HCT116 (cell line): ENCODE results near the gene BPIFB4. TPM values are rescaled to one million over a fixed set of nuclear protein-coding genes. Genes with fewer than 3 reads are reported as not detected.

ENCODE experiments used
- ATAC-seq: fragments of 200-7000 bp; cut with Tn5 transposase; 2 replicates; pipeline ENCODE4 v1.9.1; 2020; ENCODE audit warnings: mild to moderate bottlenecking, moderate library complexity
- BruUV-seq: library from RNA; stranded (reverse); fragments of 400-500 nt; replicated peaks from 2 replicates; lab custom pipeline; 2021; lab: Mats Ljungman, UMichigan
- CTCF ChIA-PET: fragments of 300-600 bp; sonication (Branson Sonifier 250); formaldehyde crosslinking; loops from one replicate; lab custom pipeline; 2021; ENCODE audit warnings: antibody characterized with exemption; lab: Charles Lee
- POLR2A ChIA-PET: fragments of 300-600, 350-600 bp; sonication (Branson Sonifier 250); formaldehyde crosslinking; loops from one replicate; lab custom pipeline; 2021; ENCODE audit warnings: antibody characterized with exemption; lab: Charles Lee
- RAD21 ChIA-PET, 2 experiments: fragments of 300-600 bp; sonication (Branson Sonifier 250); formaldehyde crosslinking; loops; one replicate each; lab custom pipeline; 2023; ENCODE audit warnings: low total read pairs in 2 of 2; ENCODE audit not compliant: uncharacterized antibody in 2 of 2, unreplicated experiment in 2 of 2, low non-redundant PET in 1 of 2; lab: Charles Lee
- DNase-seq: peaks from one replicate; pipeline ENCODE4 v3.0.0-alpha.2; 2010; ENCODE audit warnings: low read depth, low spot score
- H2AFZ ChIP-seq: fragments of 200-600 bp; shearing (Covaris generic), sonication (generic); 2 replicates; pipeline ENCODE4 v1.6.1; 2017; ENCODE audit warnings: low read depth, mixed run types, mixed read lengths, antibody characterized with exemption, low read length; ENCODE audit not compliant: poor library complexity, severe bottlenecking
- H3K27ac ChIP-seq: 2 replicates; pipeline ENCODE4 v1.5.1; 2012; ENCODE audit warnings: low read depth, low read length
- H3K27me3 ChIP-seq: fragments of 200-600 bp; sonication (generic); 2 replicates; pipeline ENCODE4 v1.6.1; 2016; ENCODE audit warnings: mixed run types, low read length, mixed read lengths; ENCODE audit not compliant: insufficient read depth
- H3K36me3 ChIP-seq, 2 experiments: fragments of 200-500 bp in 1 of 2; fragments of 200-600 bp in 1 of 2; sonication (Bioruptor generic) in 1 of 2; sonication (generic) in 1 of 2; 2 replicates each; pipeline versions ENCODE4 v1.5.1 to v1.6.1; 2014 to 2016; ENCODE audit warnings: low read length in 2 of 2, inconsistent platforms in 1 of 2, mixed read lengths in 1 of 2, mixed run types in 1 of 2; ENCODE audit not compliant: insufficient read depth in 2 of 2, control insufficient read depth in 1 of 2
- H3K4me1 ChIP-seq, 2 experiments: fragments of 200-600 bp in 1 of 2; sonication (generic) in 1 of 2; 2 replicates each; pipeline versions ENCODE4 v1.5.1 to v1.6.1; 2012 to 2017; ENCODE audit warnings: low read length in 2 of 2, inconsistent platforms in 1 of 2, mild to moderate bottlenecking in 1 of 2, mixed read lengths in 1 of 2, mixed run types in 1 of 2, moderate library complexity in 1 of 2; ENCODE audit not compliant: insufficient read depth in 2 of 2, control insufficient read depth in 1 of 2
- H3K4me2 ChIP-seq: fragments of 200-600 bp; sonication (generic); 2 replicates; pipeline ENCODE4 v1.6.1; 2017; ENCODE audit warnings: mixed run types, low read length, mixed read lengths
- H3K4me3 ChIP-seq, 2 experiments: fragments of 200-600 bp in 1 of 2; sonication (generic) in 1 of 2; replicated peaks in 1 of 2; 2 replicates each; pipeline ENCODE4 v1.5.1; 2011 to 2016; ENCODE audit warnings: low read length in 2 of 2, control low read depth in 1 of 2, low read depth in 1 of 2, mild to moderate bottlenecking in 1 of 2, mixed read lengths in 1 of 2, mixed run types in 1 of 2
- H3K79me2 ChIP-seq: fragments of 200-600 bp; sonication (generic); 2 replicates; pipeline ENCODE4 v1.6.1; 2017; ENCODE audit warnings: mild to moderate bottlenecking, mixed run types, low read length, moderate library complexity, mixed read lengths; ENCODE audit not compliant: insufficient read depth
- H3K9ac ChIP-seq: fragments of 200-600 bp; sonication (generic); 2 replicates; pipeline ENCODE4 v1.6.1; 2016; ENCODE audit warnings: low read length, mixed read lengths
- H3K9me2 ChIP-seq: fragments of 200-600 bp; sonication (generic), shearing (Covaris generic); 2 replicates; pipeline ENCODE4 v1.6.1; 2017; ENCODE audit warnings: mixed run types, mild to moderate bottlenecking, moderate library complexity; ENCODE audit not compliant: insufficient read depth
- H3K9me3 ChIP-seq, 2 experiments: fragments of 200-500 bp in 1 of 2; fragments of 200-600 bp in 1 of 2; sonication (Bioruptor generic) in 1 of 2; sonication (generic) in 1 of 2; 2 replicates each; pipeline ENCODE4 v1.6.1; 2014 to 2017; ENCODE audit warnings: low read length in 2 of 2, mixed read lengths in 2 of 2, inconsistent platforms in 1 of 2, low read depth in 1 of 2, mild to moderate bottlenecking in 1 of 2, mixed run types in 1 of 2, moderate library complexity in 1 of 2; ENCODE audit not compliant: control insufficient read depth in 1 of 2, insufficient read depth in 1 of 2
- H4K20me1 ChIP-seq: fragments of 200-600 bp; sonication (generic), shearing (Covaris generic); 2 replicates; pipeline ENCODE4 v1.6.1; 2017; ENCODE audit warnings: mixed run types, mild to moderate bottlenecking, moderate library complexity; ENCODE audit not compliant: insufficient read depth
- CBX3 ChIP-seq: IDR thresholded peaks from 2 replicates; pipeline ENCODE4 v1.6.1; 2012; ENCODE audit warnings: low read depth
- CEBPB ChIP-seq: IDR thresholded peaks from 2 replicates; pipeline ENCODE4 v1.6.1; 2012; ENCODE audit warnings: low read depth
- EGR1 ChIP-seq: IDR thresholded peaks from 2 replicates; pipeline ENCODE4 v1.6.1; 2012; ENCODE audit warnings: low read depth
- EZH2phosphoT487 ChIP-seq: fragments of 200-600 bp; IDR thresholded peaks from 2 replicates; pipeline ENCODE4 v1.6.1; 2018; ENCODE audit warnings: antibody characterized with exemption, borderline replicate concordance
- FOSL1 ChIP-seq: IDR thresholded peaks from 2 replicates; pipeline ENCODE4 v1.6.1; 2012; ENCODE audit warnings: low read depth
- JUND ChIP-seq: IDR thresholded peaks from 2 replicates; pipeline ENCODE4 v1.6.1; 2012
- POLR2AphosphoS5 ChIP-seq: IDR thresholded peaks from 2 replicates; pipeline ENCODE4 v1.6.1; 2011; ENCODE audit warnings: mild to moderate bottlenecking, low read depth, low read length, moderate library complexity
- RAD21 ChIP-seq: IDR thresholded peaks from 2 replicates; pipeline ENCODE4 v1.6.1; 2012; ENCODE audit warnings: low read depth, mild to moderate bottlenecking
- SIN3A ChIP-seq: IDR thresholded peaks from 2 replicates; pipeline ENCODE4 v1.6.1; 2012; ENCODE audit warnings: low read depth
- SP1 ChIP-seq: IDR thresholded peaks from 2 replicates; pipeline ENCODE4 v1.6.1; 2012; ENCODE audit warnings: low read depth
- SRF ChIP-seq: IDR thresholded peaks from 2 replicates; pipeline ENCODE4 v1.6.1; 2012; ENCODE audit warnings: low read depth
- TCF7L2 ChIP-seq: IDR thresholded peaks from 2 replicates; pipeline ENCODE4 v1.7.0; 2011; ENCODE audit warnings: borderline replicate concordance, inconsistent platforms; ENCODE audit not compliant: insufficient read depth, insufficient read length; ENCODE audit errors: extremely low read depth
- YY1 ChIP-seq: IDR thresholded peaks from 2 replicates; pipeline ENCODE4 v1.6.1; 2011; ENCODE audit warnings: low read length, low read depth, moderate library complexity, mild to moderate bottlenecking; ENCODE audit not compliant: insufficient replicate concordance; ENCODE audit errors: extremely low read depth
- ZBTB33 ChIP-seq: IDR thresholded peaks from 2 replicates; pipeline ENCODE4 v1.6.1; 2011; ENCODE audit warnings: mild to moderate bottlenecking, low read length, moderate library complexity; ENCODE audit not compliant: insufficient replicate concordance; ENCODE audit errors: extremely low read depth
- ZFX ChIP-seq: fragments of 450-650 bp; IDR thresholded peaks from 2 replicates; pipeline ENCODE4 v1.6.1; 2017
- ZNF274 ChIP-seq: fragments of 200-500 bp; sonication (Bioruptor generic); IDR thresholded peaks from 2 replicates; pipeline ENCODE4 v1.6.1; 2014; ENCODE audit warnings: mild to moderate bottlenecking, low read depth, low read length, inconsistent platforms
- intact Hi-C: fragments of 100-400 bp; cut with micrococcal nuclease; formaldehyde crosslinking; loops from 2 replicates; pipeline ENCODE4 v1.10.0; 2022
- total RNA-seq: library from RNA; stranded (reverse); gene quantifications from one replicate; pipeline ENCODE4 v1.2.1, GENCODE V29; 2021; ENCODE audit not compliant: unreplicated experiment

BPIFB4 gene
- total RNA-seq, 1 experiment from 2014 or later: not detected

DNA sequence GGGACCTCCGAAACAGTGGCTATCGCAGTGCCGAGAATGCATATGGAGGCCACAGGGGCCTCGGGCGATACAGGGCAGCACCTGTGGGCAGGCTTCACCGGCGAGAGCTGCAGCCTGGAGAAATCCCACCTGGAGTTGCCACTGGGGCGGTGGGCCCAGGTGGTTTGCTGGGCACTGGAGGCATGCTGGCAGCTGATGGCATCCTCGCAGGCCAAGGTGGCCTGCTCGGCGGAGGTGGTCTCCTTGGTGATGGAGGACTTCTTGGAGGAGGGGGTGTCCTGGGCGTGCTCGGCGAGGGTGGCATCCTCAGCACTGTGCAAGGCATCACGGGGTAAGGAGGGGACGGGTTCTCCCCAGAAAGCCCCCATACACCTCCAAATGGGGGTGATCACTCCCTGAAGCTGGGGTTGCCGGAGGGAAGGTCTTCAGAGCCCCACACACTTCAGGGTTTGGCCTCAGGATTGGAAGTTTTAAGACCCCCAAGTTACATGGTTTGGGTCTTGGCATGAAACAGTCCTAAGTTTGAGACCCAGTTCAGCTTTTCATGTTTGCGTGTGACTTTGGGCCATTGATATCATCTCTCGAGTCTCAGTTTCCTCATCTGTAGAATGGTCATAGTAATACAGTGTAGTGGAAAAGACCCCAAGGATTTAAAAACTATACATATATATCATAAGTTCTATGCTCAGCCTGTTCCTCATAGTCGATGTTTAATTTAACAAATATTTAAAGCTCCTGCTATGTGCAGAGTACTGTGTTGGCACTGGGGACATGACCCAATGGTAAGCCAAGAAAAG is 4.3 kb downstream of the BPIFB4 start:
- H3K4me2 ChIP-seq: no peak overlapping the region
- H3K27ac ChIP-seq: no peak overlapping the region
- no peak for TF ChIP-seq ZFX
- TF ChIP-seq CBX3: no peak
- TF ChIP-seq ZBTB33: no peak
- TF ChIP-seq, all 23 proteins: peak for 0
- intact Hi-C loops: no loop called here
- POLR2A ChIA-PET: no interaction called here
- Histone ChIP-seq H3K79me2 (no peaks in the 10 kb centered on the region), H3K9me3 (no peaks in the 10 kb centered on the region), H3K27me3 (no peaks in the 10 kb centered on the region; the same call in 1 of the 2 replicates), H3K9ac (no peak overlapping the region), H3K4me3 (no peak overlapping the region), H2AFZ (no peak overlapping the region), H3K4me1 (no peaks in the 10 kb centered on the region), H4K20me1 (no peaks in the 10 kb centered on the region), H3K36me3 (no peaks in the 10 kb centered on the region), H3K9me2 (no peaks in the 10 kb centered on the region)
- BruUV-seq: no TSS peak
- RAD21 ChIA-PET: no interaction called here
- CTCF ChIA-PET: no interaction called here
- no peak for DNase-seq
- no peak for ATAC-seq

DNA sequence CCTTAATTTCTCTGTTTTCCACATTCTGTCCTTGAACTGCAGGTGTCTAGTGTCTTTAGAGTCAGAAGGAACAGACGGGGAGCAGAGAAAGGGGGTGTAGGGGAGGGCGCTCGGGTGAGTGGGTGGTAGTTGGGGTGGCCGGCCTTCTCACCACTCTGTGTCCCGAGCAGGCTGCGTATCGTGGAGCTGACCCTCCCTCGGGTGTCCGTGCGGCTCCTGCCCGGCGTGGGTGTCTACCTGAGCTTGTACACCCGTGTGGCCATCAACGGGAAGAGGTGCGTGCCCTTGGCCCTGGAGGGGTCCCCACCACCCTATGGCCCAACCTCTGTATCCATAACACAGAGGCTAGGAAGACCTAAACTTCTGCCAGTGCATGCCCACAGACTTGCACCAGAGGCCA is 5.3 kb downstream of the BPIFB4 start:
- intact Hi-C loops: no loop called here
- H3K79me2 ChIP-seq: no peaks in the 10 kb centered on the region
- no peaks in the 10 kb centered on the region for H3K9me2 ChIP-seq
- no peaks in the 10 kb centered on the region for H3K4me1 ChIP-seq
- no peak overlapping the region for H3K9ac ChIP-seq
- ChIA-PET RAD21 (no interaction called here), POLR2A (no interaction called here), CTCF (no interaction called here)
- BruUV-seq: no TSS peak
- no peak overlapping the region for H2AFZ ChIP-seq
- ATAC-seq (no peak), DNase-seq (no peak)
- H3K27me3 ChIP-seq: peaks cover 4% of the 10 kb centered on the region; the same call in 1 of the 2 replicates
- no peak overlapping the region for H3K4me3 ChIP-seq
- H3K4me2 ChIP-seq: no peak overlapping the region
- no peaks in the 10 kb centered on the region for H4K20me1 ChIP-seq
- no peak overlapping the region for H3K27ac ChIP-seq
- H3K36me3 ChIP-seq: no peaks in the 10 kb centered on the region
- H3K9me3 ChIP-seq: no peaks in the 10 kb centered on the region
- TF ChIP-seq ZNF274 (no peak), YY1 (no peak), SIN3A (no peak), SRF (no peak), CBX3 (no peak), JUND (no peak), ZFX (no peak), POLR2AphosphoS5 (no peak), TCF7L2 (no peak), EZH2phosphoT487 (no peak), CEBPB (no peak), EGR1 (no peak), FOSL1 (no peak), SP1 (no peak), RAD21 (no peak), ZBTB33 (no peak)
